NCI-H1930 (cell line): ENCODE results near the gene NT5C1A.

Source experiments
- DNase-seq, 2 experiments: peaks; one replicate each; lab custom pipeline; 2025; lab: John Stamatoyannopoulos, UW

Gene NT5C1A

DNA sequence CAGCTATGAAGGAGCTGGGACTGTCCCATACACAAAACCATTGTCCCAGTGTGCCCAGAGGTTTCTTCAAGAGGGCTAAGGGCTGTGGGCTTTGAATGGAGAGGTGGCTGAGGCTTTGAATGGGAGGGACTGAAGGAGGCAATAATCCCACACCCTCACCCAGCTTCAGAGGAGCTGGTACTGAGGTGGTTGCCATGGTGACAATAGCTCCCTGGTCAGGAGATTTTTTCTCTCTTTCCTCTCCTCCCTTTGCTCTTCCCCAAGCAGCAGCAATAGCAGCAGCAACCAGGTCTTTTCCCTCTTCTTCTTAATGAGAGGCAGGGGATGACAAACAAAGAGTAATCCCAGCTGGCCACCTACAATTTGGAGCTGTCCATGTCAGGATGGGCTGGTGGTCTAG, 17.7 kb upstream of the NT5C1A start:
- no peak for DNase-seq

DNA sequence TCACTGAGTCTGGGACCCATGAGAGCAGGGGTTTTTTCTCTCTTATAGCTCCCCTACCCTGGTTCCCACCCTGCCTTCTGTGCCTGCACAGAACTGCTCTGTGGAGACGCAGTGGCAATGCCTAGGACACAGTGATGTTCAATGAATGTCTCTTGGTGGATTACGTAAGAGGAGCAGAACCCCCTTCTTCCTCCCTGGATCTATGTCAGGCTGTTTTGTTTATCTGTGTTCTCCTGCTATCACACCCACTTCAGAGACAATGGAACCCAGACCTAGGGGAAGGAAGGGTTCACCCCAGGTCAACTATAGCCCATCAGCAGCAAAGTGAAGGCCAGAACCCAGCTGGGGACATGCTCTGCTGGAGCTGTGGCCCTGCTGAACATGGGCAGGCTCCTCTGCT, 17.3 kb upstream of the NT5C1A start:
- no peak for DNase-seq

DNA sequence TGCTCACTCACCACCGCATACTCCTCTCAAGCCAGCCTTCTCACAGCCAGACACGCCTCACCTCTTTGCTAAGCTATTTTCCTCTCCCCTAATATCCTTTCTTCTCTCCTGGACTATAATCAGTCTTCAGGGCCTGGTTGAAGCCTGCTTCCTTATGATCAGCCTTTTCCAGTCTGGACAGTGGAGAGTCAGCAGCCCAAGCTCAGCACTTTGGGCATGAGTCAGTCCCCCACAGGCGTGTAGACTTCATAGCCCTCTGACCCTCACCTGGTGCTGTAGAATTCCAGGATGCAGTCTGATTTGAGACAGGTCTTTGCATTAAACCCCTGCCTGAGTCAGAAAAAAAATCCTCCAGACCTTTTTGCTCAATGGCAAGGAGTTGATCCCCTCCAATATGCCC, 16.8 kb upstream of the NT5C1A start:
- no peak for DNase-seq

DNA sequence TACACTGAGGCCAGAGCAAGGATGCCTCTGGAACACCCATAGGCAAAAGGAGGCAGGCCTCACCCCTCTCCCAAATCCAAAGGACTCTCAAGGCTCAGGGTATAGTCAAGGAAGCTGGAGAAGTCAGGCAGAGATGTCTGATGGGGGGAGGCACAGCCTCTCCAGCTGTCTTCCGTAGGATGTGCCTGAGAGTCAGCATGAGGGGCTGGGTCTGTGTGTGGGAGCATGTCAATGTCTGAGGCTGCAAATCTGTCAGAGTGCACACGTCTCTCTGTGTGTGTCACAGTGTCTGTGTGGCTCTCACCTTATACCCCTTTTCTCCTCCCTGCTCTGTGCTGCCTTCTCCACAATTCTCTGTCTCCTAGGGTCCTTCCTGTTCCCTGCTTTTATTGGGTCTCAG, 15.3 kb upstream of the NT5C1A start:
- DNase-seq = no peak

DNA sequence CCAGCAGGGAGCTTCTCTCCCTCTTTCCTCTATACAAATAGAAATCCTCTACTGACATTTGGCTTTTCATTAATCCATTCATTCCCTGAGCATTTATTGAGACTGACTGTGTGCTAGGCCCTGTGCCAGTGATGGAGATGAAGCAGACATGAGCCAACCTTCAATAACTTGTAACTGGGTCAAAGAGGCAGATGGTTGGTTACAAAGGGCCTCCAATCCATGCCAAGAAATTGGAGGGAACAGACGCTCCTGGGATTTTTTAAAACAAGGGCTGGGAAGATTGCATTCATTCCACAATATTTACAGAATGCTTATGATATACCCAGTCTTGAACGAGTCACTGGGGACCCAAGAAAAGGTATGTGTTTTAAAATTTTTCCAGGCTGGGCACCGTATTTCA, 13.2 kb upstream of the NT5C1A start:
- no peak for DNase-seq

DNA sequence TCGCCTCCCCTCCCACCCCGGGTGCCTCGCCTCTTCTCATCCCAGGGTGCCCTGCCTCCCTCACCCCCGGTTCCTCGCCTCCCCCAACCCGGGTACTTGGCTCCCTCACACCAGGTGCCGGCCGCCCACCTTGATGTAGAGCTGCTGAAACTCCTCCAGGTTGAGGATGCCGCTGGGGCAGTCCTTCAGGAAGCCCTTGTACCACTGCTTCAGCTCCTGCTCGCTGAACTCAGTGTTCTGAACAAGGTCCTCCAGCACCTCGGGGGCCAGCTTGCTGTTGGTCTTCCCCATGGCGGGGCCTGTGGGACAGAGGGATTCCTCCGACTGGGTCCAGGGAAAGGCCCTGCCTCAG, 12.4 kb upstream of the NT5C1A start:
- DNase-seq = no peak

DNA sequence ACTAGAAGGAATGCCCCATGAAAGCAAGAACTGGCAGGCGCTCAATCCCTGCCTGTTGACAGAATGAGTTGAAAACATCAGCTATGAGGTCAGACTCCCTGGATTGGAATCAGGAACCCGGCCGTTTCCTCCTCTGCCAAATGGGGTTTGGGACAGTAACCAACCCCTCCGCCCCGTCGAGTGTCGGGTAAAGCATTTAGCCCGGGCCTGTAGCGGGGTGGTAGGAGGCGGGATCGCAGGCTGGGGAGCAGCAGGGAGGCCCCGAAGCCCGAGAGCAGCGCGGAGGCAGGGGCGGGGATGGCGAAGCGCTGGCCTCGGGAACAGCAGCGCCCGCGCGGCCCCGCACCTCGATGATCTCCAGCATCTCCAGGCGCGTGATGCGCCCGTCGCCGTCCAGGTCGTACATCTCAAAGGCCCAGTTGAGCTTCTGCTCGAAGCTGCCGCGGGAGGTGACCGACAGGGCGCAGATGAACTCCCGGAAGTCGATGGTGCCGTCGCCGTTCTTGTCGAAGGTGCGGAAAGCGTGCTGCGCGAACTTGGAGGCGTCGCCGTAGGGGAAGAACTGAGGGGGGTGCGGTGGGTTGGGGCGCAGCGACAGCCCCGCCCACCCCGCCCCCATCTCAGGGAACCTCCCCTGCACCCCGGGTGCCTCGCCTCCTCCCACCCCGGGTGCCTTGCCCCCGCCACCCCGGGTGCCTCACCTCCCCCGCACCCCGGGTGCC, 11.8 kb upstream of the NT5C1A start:
- DNase-seq = no peak

DNA sequence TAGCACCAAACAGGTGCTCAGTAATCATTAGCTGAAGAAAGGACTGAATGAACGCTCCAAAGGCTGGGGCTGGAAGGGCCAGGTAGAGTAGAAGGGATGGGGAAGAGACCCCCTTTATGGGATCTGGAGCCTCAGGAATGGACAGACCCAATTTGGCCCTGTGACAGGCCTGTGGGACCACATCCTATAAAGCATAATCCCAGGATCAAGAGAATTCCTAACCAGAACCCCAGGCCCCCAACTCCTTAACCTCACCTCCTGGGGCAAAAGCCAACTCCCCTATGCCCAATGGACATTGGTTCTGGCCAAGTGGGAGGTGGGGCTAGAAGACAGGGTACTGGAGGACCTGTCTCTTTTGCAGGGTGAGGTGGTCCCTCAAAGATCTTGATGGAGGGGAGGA, 10.1 kb upstream of the NT5C1A start:
- DNase-seq = no peak

DNA sequence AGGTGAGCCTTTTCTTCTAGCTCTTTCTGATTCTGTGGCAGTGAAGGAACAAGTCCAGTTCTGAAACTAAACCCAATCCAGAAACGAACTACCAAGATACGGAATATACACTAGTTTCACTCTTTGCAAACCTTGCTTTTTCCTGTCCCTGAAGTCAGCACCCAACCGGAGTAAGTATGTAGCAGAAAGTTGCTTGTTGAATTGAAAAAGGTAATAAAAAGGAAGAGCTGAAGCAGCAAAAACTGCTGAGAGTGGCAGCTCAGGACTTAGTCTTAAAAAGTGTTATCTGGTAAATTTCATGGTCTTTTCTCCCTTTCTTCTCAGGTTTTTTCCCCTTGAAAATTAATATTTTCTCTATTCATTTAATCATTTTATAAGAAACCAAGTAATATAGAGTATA, 9.4 kb upstream of the NT5C1A start:
- no peak for DNase-seq

DNA sequence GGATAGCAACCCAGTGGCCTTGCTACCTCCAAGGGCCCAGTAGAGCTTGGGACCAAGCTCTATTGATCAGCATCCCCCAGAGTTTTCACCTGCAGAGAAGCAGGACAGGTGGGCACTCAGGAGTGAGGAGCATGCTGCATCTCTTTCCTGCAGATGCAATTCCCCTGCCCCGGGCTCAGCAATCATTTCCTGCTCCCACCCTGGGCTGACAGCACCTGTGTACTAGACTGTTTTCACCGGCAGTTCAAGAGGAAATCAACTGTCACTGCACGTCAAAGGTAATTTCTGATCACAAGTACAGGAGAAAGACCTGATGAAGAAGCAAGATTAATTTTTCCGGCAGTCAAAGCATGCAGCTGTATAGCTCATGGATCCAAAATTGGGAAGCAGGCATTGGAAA, 8.8 kb upstream of the NT5C1A start:
- no peak for DNase-seq

DNA sequence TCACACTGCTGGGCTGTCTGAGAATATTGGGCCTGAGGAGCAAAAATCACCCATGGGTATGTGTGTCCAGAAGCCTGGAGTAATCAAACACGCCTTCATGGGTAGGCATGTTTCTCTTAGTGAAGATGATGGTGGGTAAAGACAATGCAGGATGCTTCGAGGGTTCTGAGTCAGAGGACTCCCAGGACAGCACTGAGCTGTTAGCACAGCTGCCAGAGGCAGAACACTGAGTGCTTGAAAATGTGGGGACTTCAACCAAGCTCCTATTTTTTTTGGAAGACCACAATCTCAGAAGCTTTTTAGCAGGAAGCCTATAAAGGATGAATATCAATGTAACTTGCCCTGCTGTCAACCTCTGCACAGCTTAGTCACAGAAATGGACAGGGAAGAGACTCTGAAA, 7.9 kb upstream of the NT5C1A start:
- no peak for DNase-seq

DNA sequence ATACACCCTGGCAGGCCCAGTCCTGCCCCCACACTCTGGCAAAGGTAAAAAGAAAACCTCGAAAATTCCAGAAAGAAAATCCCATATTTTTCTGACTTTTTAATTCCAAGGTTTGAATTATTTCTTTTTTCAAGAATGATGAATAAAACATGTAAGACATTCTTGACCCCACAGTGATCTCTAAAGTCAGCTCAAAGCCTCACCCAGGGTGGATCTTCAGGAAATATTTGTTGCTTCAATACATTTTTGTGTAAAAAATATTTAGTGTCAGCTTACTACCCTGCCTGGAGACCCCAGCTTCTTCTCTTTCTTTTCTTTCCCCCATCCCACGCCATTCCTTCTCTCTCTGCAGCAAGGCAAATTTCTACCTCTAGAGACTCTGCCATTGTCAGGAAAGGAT, 7.0 kb upstream of the NT5C1A start:
- DNase-seq = no peak

DNA sequence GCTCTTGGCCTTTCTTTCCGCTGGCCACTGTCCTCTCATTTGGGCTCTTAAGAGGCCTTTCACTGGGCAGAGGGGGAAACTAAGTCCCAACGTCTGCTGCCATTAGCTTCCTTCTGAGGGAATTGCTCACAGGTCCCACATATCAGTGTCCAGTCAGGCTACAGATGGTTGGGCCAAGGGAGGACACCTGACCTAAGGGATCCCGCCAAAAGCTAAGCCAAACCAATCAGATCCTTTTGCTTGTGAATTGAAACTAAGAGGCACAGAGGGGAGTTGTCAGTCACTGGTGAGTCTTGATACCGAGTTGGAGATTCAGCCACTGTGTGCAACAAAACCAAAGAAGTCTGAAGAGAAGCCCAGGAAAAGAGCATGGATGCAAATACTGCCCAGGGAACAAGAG, 5.7 kb upstream of the NT5C1A start:
- DNase-seq = no peak

DNA sequence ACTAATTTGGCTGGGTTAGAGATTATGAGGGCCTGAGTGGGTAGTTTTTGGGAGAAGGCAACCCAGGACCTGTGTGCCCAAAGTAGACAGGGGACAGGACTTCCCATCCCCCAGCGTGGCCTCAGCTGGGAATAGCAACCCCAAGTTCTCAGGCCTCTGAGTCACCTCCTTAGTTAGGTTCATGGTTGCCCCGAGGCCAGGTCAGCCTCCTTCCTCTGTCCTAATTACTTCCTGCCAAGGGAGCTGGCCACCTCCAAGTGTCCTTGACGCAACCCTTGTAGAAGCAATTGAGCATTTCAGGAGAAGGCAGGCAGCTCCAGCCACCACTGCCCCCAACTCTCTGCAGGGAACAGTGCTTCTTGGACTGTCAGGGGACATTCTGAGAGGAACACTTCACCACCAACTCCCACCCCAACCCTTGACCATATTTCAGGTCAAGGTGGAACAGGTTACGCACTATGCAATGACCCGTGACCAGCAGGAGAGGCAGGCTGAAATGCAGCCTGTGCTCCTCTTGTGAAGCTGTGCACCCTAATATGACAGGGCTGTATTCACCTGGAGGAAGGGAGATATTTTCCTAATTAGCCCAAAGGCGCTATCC, 5.1 kb upstream of the NT5C1A start:
- DNase-seq = no peak

DNA sequence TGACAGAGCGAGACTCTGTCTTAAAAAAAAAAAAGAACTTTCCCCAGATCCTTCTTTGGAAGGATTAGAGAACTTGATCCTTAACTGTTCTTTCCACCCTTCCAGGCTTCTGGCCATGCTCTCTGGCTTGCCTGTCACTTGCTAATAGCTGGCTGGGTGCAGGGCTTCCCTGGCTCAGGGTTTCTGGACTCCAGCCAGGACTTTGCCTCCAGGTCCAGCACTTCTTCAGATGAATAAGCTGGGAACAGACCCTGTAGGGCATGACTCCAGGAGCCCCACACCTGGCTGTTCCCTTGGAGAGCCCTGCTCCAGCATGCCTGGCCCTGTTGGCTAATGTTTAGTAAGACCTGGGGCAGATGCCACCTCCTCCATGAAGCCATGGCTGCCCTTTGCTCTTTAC, 3.3 kb upstream of the NT5C1A start:
- no peak for DNase-seq

DNA sequence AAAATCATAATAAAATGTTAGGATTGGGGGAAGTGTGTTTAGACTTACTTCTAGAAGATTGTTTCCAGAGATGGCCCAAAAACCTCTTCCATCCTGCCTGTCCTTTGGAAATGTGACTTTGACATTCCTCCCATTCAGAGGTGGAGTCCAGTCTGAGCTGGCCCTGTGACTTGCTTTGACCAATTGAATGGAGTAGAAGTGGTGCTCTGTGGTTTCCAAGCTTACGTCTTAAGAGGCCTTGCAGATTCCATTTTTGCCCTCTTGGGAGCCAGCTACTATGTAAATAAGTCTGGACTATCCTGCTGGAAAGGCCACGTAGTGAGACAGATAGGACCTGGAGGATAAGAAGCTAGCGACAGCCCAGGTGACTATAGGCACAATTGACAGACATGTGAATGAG, 1.3 kb upstream of the NT5C1A start:
- no peak for DNase-seq

DNA sequence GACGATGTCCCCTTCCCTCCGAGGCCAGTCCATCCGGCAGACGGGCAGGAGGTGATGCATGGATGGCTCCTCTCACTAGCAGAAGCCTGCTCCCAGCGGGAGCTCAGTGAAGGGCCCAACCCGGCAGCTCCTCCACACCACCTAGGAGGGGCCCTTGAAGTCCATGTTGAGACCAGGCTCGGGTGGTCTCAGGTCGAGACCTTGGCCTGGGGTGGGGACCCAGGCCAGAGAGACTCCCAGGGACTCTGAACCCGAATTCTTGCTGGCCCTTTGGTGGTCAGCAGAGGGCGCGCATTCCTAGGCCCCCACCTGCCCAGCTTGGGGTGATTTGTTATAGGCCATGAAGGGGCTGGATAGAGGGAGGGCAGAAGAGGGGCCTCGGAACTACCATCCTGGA, 642 bp upstream of the NT5C1A start:
- no peak for DNase-seq

DNA sequence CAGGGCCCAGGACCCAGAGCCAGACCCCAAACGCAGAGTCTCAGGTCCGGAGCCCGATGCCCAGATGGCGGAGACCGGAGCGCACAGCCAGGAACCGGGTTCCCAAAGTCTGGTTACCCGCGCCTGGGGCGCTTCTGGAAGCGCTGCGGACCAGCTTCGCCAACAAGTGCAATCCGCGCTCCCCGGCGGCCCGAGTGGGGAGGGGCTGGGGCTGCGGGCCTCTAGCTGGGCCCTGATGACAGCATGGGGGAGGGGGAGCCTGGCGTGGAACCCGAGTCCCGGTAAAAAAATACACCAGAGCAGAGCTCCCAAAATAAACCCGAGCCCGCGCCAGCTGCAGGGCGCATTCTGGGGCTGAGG, 494 bp downstream of the NT5C1A start:
- DNase-seq = no peak

DNA sequence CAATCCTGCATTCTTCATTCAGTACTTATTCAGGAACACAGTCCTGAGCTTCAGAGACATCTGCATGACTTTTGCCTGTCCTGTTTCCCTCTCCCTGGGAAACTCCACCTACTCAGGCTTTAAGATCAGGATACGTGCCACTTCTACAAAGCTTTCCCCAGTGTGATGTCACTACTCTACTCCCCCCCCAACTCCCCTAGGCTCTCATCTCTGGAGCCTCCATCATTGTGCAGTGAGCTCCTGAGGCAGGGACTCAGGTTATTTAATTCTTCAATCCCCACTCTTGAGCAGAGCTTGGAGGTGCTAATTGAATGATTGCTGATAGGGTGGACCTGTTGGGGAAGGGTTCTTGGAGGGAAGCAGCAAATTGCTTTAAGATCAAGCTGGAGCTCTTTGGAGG, 1.2 kb downstream of the NT5C1A start:
- DNase-seq = no peak

DNA sequence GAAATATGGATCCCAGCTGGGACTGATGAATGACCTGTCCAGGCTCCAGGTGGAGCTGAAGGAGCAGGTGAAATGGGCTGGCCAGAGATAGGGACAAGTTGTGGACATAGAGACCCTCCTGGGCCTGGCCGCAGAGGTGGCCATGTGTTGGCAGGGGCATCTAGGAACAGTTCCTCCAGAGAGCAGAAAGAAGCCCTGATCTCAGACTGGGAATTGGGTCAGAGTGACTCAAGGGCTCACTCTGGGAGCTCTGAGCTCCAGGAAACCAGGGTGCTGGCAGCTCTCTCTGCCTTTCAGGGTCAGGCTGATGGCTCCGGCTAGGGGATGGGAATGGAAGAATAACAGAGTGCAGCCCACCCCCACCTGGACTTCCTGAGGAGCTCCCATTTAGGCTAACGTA, 3.0 kb downstream of the NT5C1A start:
- DNase-seq = no peak

DNA sequence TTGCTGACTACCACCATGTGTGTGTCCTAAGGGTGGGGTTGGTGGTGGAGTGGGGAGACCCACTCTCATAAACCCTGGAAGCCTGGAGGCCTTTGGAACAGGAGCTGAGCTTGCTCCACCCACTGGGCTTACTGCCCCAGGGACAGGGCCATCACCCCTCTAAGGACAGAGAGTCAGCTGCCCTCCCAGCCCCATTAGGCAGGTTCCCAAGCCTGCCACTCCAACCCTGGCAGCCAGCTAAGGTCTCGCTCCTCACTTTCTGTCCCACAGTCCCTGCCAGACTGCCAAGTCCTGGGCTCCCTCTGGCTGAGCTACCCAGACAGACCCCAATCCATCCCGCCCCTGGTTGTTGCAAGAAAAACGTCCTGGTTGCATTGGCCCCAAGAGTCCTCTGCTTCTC, 3.8 kb downstream of the NT5C1A start:
- no peak for DNase-seq

DNA sequence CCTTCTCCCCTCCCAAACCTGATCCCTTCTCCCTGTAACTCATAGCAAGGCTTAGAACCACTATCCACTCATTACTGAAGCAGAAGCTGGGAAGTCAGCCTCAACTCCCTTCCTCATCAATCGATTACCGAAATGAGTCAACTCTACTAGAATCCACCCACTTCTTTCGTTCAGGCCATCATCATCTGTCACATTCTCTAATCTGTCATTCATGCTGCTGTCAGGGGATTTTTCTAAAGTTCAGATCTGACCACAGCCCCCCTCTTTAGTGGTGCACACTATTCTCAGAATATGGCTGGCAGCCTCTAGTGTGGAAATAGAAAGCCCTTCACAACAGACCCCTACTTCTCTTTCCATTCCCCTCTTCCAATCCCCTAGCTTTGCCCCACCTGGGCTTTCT, 5.1 kb downstream of the NT5C1A start:
- DNase-seq = no peak

DNA sequence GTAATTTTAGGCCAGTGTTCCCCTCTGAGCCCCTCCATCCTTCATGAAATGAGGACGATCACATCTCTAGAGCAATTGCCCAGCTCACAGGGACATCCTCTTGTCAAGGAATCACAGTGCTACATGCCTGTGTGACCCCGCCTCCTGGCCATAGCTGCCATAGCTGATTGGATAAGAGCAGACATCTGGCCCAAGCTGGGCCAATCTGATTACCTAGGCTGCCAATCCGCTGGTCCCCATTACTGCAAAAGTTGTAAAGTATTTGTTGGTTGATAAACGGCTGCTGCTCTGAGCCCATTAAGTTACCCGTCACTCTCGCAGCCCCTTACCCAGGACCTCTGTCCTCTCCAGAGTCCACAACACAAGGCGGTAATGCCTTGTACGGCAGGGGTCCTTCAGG, 8.3 kb downstream of the NT5C1A start:
- DNase-seq = no peak

DNA sequence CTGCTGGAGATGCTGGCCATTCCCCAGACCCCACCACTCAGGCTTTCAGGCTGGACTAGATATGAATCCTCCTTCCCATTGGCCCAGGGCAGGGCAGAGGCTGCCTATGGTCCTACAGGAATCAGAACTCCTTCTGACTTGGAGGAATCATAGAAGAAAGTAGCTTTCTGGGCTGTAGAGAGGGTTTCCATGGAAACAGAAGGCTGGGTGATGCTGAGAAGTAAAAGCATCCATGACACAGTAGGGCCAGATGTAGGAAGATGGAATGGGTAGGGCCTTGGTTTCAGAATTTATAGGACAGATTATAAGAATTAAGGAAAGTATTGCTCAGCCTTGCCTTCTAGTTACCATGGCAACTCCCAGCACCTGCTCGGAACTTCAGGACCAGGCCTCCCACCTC, 9.0 kb downstream of the NT5C1A start:
- no peak for DNase-seq

DNA sequence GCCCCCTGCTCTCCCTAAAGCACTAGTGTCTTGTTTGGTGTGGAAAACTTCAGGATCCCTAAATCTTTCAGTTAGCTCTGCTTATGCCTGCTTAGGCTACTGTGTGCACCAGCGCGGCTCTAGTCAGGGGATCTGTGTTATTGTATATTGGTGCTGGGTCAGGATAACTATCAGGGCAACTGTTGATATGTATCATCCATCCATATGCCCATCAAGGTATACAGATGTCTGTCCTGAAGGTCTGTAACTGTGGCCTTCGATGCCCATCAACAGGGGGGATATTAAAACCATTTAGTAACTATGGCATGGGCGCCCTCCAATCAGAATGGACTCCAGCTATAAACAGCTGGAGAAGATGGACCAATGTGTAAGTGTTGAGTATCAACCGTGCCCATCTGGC, 12.4 kb downstream of the NT5C1A start:
- no peak for DNase-seq
